Frontal cortex (tissue), 4 donors: Measurements from ENCODE around the gene MAML2. TPM values are rescaled to one million over a fixed set of nuclear protein-coding genes. Genes with fewer than 3 reads are reported as not detected.

Experiments
- DNase-seq, 2 donors: peaks; one replicate each; pipeline ENCODE4 v3.0.0; 2012; ENCODE audit warnings: low spot score in 2 of 2
- FAIRE-seq: peaks from 2 replicates; lab custom pipeline; 2012; peaks lifted over from hg19 to GRCh38; lab: Jason Lieb, UNC
- total RNA-seq: library from RNA; depleted of rRNA; stranded (reverse); fragments of >200 nt; gene quantifications from one replicate; pipeline ENCODE4 v1.2.3, GENCODE V29; 2014
- donor health status: control.
- donor health status: control.
- donor health status: control.

Gene MAML2
- total RNA-seq, 1 donor from 2014 or later, result 3.3 TPM

DNA sequence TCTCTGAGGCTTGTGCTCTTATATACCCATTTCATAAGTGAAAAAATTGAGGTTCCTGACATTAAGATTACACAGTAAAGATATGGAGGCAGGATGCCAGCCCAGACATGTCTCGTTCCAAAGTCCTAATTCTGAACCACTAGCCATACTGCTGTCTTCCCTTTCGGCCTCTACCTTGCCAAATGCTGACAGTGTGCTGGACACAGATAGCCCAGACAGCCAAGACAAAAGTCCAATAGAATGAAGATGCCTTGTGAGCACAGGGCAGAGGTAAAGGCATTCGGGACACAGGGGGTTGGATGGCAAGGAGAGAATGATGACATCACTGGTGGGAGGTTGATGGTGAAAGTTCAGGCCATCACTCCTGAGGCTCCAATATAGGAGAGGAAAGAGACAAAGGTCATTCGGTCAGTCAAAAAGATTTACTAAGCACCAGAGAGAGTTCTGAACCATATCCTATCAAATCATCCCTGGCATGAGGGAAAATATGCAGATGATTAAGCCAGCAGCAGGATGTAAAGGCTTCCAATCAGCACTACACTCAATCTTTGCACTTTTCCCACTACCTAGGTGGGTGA is 245.1 kb downstream of the MAML2 start:
- FAIRE-seq, result no peak
- DNase-seq, result no peak

DNA sequence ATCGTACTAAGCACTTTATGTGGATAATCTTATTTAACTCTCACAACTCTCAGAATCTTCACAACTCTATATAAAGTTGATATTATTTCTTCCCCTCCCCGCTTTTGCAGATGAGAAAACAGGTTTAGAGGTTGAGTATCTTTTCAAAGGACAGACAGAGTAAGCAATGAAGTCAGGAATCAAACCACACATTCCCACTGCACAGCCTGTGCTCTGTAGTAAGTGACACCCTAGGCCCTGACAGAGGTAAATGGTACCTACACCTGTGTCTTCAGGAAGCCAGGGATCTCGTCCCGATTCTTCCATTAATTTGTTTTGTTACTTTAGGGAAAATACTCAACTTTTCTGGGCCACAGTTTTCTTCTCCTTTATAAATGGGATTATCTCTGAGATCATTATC is 246.6 kb downstream of the MAML2 start:
- DNase-seq, result no peak
- no peak for FAIRE-seq

DNA sequence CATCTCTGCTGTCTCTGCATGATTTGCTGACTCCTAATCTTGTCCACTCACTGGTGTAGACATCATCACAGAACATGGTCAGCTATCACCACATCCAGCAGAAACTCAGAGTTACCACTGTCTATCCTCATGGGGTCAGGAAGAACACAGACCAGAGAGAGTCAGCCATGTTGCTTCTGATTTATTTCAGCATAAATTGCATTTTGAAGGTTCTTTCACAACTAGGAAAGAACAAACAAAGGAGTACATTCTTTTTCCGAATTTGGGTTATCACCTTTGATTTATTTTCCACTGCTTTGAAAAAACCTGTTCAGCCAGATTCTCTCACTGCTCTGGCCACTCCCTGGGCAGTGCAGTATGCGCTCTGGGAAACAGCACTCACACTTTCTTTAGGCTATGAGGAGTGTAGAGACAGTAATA is 247.1 kb downstream of the MAML2 start:
- DNase-seq (no peak), FAIRE-seq (no peak)

DNA sequence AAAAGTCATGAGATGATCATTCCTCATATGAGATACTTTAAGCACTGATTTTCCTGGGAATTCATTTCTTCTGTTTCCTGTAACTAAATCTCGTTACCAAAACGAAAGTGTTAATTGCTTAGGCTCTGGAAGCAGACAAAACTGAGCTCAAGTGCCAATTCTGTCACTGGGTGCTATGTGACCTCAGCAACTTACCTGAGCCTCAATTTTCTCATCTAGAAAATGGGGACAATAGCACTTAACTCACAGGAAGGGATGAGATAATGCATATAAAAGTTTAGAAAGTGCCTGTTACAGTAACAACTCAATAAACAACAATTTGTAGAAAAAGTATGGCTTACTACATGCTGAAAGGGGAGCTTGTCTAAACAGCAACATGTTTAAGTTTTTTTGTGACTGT is 248.8 kb downstream of the MAML2 start:
- FAIRE-seq, result no peak

DNA sequence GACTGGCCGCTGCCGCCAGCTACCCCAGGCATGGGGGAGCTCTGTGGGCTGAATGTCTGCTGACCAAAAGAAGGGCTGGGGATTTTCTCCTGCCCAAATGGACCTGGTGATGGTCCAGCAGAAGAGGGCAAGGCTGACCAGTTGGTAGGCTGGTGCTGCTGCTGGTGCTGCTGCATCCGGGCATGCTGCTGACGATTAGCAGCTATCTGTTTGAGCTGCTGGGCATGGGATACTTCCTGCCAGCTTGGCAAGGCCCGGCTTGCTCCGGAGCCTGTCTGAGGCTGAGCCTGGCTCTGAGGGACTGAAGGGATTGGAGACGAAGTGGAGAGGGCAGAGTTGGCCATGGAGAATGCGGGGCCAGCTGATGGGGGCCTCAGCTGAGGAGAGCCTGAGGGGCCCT is 250.5 kb downstream of the MAML2 start:
- DNase-seq (no peak), FAIRE-seq (no peak)

More for the DNA sequence above, 248.8 kb downstream of the MAML2 start:
- DNase-seq, result no peak

DNA sequence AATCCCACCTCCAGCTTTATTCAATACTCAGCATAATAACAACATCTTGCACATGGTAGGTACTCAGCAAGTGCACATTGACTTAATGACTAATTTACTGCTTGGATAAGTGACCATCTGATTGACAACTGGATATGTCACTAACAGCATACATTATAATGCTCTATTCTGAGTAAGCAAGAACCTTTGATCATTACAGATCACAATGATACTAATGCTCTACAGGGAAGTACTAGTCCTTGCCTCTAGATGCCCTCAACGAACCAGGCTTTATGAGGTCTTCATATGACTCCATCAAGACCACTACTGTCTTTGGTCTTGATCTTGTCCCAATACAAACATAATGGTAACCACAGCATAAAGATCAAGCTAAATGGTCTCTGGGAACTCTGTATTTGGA is 251.5 kb downstream of the MAML2 start:
- FAIRE-seq, result no peak

DNA sequence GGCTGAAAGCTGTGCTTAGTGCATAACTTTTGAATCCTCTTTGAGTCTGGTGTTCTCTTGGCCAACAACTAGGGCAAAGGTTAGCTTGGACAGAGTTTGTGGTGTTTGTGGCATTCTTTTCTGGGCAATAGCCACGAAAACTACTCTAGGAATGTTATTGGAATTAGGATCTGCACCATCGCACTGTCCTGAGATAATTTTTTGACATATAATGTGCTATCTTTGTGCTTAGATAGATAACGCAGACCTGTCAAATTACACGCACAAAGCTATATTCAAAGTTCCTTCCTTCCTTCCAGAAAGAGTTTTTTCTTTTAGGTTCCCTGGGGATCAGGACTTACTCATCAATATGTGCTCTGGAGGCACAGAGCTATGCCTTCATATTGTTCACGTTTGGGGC is 252.3 kb downstream of the MAML2 start:
- DNase-seq (no peak), FAIRE-seq (no peak)

More for the DNA sequence above, 251.5 kb downstream of the MAML2 start:
- no peak for DNase-seq

DNA sequence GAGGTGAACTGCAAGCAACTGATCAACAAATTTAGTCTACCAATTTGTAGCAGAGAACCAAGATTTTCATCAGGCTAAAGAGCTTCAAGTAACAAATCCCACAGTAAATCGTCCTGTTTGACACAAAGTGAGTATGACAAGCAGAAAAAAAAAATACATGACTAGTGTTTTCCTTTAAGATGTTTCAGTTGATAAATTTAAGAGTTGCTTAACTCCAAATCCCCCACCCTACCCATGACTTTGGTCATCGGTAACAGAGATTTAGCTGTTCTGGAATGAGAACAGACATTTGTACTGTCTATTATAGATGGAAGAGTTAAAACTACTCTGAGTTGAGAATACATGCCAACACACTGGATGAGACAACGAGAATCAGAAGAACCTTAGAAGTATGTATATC is 254.1 kb downstream of the MAML2 start:
- no peak for DNase-seq
- FAIRE-seq, result no peak

DNA sequence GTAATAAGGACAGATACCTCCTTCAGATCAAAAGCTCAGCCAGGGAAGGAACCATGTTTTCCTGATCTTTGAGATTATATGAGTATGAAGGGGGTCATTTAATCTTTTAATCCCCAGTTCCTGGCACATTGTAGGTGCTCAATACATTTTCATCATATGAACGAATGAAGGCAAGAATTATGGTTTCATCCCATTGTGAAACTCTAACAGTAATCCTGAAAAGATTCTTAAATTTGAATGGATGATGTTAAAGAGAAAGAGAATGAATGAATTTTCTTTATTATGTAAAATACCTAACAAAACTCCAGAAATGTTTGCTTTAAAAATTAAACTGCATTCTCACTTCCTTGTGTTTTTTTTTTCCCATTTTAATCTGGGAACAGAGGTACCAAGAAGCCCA is 256.9 kb downstream of the MAML2 start:
- no peak for FAIRE-seq
- no peak for DNase-seq

DNA sequence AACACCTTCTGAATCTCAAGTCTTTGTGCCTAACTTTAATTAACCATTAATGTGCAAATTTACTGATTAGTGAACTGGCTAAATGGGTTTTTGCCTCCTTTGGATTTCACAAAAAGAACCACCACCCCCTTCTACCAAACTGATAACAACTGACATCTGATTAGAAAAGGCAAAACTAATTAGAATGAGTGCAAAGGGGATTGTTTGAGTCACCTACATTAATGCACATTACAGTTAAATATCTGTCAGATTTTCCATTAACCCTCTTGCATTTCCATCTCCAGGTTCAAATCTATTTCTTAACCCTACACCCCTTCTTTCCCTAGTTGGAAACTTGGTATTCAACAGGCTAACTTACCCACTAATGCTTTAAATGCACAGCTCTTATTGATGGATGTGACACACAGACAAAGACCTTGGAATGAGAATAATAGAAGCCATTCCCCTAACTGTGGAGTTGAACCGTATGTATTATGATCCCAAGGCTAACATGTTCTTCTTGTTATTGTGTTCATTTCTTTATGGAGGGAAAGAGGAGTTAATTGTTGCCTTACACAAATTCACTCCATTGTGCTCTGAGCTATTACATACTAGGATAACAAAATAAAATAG is 257.6 kb downstream of the MAML2 start:
- DNase-seq, result no peak

DNA sequence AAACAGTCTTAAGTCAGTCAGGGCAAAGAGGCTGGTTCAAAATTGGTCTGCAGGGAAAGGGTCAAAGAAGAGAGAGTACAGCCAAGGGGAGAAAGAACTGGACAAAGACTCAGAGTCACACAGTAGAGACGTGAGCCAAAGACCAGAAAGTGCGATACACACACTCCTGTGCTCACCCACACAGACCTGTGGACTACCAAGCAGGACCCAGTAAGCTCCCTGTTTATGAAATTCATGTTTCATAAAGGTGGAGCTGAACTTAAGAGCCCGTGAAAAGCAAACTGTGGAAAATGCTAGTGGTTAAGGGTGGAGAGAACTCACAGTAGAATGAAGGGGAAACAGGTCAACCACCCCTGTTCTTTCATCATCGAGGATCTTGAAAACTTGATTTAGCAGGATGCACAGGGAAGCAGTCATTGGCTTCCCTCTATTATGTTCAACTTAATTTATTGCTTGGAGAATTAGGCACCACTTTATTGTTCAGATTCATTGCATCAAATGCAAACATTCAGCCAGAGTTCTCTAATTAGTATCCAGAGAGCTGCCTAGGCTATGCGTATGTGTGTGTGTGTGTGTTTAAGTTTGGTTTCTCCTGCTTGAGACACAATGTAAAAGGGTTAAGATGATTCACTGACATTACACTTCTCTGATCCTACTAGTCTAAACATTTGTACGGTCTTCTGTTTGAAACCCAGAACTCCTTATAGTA is 258.2 kb downstream of the MAML2 start:
- DNase-seq, result no peak
- FAIRE-seq, result no peak

More for the DNA sequence above, 257.6 kb downstream of the MAML2 start:
- FAIRE-seq, result no peak

DNA sequence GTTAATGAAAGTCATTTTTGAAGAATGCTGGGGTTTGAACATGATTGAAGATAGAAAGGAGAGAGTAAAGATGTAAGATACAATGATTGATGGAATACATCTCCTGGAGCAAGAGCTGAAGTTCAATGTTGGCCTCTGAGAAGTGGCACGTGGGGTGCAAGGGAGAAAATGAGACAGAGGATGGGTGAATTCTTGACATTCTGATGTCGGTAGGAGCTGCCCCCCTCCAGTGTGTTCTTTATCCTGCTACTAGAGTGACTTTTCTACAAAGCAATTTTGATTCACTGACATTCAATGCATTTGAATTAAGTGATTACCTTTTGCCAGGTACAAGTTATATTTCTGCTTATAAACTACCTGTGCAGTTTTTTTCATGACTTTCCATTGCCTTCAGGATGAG is 260.1 kb downstream of the MAML2 start:
- DNase-seq (no peak), FAIRE-seq (no peak)

DNA sequence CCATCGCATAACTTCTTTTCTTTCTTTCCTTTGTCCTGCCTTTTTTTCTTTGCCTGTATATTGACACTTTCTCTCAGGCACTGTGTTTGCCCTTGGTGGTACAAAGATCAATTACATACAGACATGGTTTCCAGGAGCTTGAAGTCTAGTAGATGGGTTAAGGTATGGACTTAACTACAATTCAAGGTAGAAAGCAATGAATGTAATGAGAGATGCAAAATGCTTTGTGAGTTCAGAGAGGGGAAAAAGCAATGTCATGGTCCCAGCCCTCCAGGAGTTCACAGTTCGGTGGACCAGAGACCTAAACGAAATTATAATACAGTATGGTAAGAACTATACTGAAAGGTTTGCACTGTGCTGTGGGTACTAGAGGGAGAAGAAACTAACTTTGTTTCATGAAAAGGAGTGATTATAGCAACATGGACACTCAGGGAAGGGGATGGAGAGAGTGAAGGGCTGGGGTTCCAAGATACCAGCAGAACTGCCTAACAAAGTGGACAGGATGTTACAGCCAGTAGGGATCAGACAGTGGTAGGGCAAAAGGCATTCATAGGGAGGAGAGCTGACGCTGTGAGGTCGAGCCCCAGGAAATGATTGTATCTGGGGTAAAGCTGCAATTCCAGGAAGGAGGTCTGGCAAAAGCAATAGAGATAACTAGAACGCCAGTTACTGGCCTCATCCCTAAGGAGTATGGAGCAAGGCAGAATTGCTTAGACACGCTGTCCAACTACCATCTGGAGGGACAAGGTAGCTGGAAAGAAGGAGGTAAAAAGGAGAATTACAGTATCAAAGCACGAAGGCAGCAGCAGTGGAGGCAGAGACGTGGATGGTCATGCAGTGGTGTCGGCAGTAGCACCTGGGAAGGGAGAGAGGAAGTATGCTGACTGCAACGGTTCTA is 260.7 kb downstream of the MAML2 start:
- FAIRE-seq (no peak), DNase-seq (no peak)

DNA sequence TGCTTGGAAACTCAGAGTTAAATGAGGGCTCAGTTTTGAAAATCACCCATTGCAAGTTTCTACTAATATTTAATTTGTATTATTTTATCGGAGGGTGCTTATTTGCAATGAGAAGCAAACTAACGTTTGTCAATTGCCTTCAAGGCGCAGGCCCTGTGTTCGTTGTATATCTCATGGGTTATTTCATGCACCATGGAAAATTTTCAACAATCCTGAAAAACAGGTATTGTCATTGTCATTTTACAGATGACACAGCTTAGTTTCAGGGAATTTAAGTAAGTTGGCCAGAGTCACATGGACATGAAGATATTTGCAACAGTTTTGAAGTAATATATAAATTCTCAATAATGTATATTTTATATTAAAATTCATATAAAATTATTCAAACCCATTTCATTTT is 261.4 kb downstream of the MAML2 start:
- no peak for FAIRE-seq
- no peak for DNase-seq

DNA sequence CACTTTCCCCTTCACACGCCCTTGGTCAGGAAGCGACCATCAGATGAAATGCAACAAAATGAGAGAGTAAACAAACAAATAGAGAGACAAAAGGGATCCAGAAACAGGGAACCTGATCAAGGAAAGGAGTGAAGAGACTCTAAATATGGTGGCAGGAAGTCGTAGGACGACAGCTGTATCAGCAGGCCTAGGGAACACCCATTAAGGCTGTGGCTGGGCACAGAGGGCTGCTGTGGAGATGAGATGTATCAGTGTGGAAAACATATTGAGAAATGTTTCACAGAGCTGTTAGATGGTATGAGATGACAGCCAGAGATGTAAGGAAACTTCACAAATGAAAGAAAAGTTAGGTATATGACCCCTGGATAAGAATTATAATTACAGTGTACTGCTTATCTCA is 263.3 kb downstream of the MAML2 start:
- no peak for DNase-seq
- no peak for FAIRE-seq

DNA sequence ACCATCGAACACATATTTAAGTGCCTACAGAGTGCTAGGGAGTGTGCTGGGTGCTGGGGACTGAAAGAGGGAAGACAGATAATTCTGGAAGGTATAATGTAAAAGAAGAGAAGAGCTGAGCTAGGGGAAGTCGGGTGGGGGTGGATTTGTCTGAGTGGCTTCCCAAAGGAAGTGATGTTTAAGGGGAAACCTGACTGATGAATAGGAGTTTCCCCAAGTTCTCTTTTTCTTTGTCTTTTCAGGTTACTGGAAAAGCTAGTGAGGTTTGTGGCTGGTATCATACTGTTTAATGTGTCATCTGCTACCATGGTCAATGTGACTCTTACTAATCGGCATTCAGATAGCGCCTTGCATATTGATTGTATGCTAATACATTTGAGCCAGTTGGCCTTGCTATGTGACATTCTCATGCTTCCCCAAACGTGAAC is 267.4 kb downstream of the MAML2 start:
- FAIRE-seq, result no peak
- DNase-seq, result no peak

DNA sequence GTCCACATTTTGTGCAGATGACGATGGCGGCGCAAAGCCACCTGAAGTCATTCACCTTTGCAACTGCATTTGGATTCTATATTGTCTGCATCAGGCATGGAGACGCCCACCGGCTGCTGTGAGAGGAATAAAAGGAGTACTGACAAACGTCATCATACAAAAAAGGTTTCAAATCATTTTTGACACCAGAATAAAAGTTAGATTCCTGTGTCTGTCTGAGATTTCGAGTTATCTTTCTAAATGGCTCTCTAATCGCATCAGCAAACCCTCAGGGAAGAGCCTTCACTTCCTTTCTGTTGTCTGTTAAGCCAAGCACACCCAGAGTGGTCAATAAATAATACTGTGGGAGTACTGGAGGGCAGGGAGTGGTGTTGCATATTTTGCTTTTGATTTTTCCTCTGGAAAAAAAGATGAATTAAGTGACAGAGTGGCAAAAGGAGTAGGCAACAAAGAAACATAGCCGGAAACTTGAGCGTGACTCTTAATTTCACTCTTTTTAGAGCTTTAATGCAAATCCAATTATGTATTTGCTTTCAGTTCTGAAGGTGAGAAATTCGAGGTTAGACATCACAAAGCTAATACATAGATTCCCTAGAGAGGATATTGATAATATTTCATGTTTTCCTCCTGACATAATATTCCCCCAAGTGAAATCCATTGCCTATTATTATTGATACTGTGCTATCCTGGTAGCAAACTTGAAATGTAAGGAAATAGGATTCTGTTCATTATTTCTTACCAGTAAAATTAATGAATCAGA is 268.3 kb downstream of the MAML2 start:
- DNase-seq (no peak), FAIRE-seq (no peak)

DNA sequence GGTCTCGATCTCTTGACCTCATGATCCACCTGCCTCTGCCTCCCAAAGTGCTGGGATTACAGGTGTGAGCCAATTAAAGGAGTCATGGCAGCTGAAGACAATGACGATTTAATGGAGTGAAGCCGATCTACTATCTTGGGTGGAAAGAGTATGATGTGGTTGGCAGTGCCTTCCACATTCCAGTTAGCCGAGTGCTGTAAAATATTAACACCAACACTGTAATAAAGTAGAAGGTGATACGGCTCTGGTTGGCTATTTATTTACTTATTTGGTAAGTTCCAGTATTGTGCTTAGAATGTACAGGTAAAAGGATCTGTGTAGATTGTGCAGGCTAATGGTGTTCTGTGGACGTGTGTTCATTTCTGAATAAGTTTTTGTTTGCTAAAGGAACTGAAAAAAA is 269.5 kb downstream of the MAML2 start:
- no peak for DNase-seq
- FAIRE-seq, result no peak

DNA sequence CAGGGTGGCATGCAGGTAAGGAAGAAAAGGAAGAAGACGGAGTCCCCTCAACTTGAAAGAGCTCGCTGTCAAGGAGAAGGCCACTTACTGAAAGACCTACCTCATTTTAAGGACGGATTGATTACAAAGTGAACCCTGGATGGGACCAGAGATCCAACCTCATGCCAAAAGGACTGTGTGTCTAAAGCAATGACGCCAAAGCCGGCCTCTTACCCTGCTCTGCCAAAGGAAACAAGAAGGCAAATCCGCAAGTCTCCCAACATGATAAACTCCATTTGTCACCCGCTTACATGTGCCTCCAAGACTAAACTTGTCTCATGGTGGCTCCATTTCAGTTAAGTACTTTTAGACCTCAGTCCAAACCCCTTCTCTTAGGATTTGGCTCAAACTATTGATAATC is 270.4 kb downstream of the MAML2 start:
- DNase-seq (no peak), FAIRE-seq (no peak)

DNA sequence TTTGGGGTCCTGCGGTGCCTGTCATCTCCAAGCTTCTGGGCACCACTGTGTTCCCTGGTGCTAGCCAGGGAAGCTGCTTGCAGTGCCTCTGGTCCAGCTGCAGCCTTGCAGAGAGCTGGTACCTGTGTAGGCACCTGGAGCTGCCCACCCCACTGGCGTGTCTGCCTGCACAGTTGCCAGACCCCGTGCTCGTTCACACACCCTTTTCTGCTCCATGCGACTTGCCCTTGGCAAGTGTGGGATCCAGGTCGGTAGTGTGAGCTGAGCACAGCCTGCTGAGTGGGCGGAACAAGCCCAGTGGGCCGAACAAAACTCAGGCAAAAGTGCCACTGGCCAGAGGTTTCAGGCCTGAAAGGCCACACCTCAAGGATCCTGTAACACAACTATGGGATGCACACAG is 272.5 kb downstream of the MAML2 start:
- FAIRE-seq (no peak), DNase-seq (no peak)
